ENCODE results near the gene CATSPERZ. TPM values are rescaled to one million over a fixed set of nuclear protein-coding genes. Genes with fewer than 3 reads are reported as not detected.

CATSPERZ gene
- total and polyA plus RNA-seq, 2 of the 13 experiments (the other 11 are each of a cell fraction or from before 2014, with no cell fraction given) = 0.22 to 0.48 TPM

GRCh38 chr11:64317961-64318765, 18.0 kb downstream of the CATSPERZ start, which contains the start of gene PRDX5 (continued):
- TF ChIP-seq ZNF597 (CRISPR knock-in tag; IDR thresholded peaks at IDR 0.05) = no peak
- TF ChIP-seq SNRNP70 (IDR thresholded peaks at IDR 0.05; ENCODE audit: low read depth, low read length) = no peak
- peak; percentile 87; the same call in 1 of the 2 replicates for TF ChIP-seq ZSCAN25 (CRISPR knock-in tag; IDR thresholded peaks at IDR 0.05)
- TF ChIP-seq ZNF782 (CRISPR knock-in tag; IDR thresholded peaks at IDR 0.05; ENCODE audit: borderline replicate concordance) = peak; percentile 81; the same call in 1 of the 2 replicates
- no peak; the same call in 1 of the 2 replicates for TF ChIP-seq RELA (CRISPR knock-in tag; IDR thresholded peaks at IDR 0.05)
- peak; percentile 67; the same call in 1 of the 2 replicates for TF ChIP-seq HOXD1 (CRISPR knock-in tag; IDR thresholded peaks at IDR 0.05)
- peak; percentile 75; the same call in 1 of the 2 replicates for TF ChIP-seq ZSCAN31 (CRISPR knock-in tag; IDR thresholded peaks at IDR 0.05; ENCODE audit: low read depth)
- 0 out of 2 replicates have a peak, but pooled peaks have one; percentile 53 for TF ChIP-seq TRAFD1 (CRISPR knock-in tag; IDR thresholded peaks at IDR 0.05; ENCODE audit: borderline replicate concordance)
- no peak for TF ChIP-seq HCFC1 (IDR thresholded peaks at IDR 0.05; ENCODE audit: low read depth, low read length)
- TF ChIP-seq TERF1 (CRISPR knock-in tag; IDR thresholded peaks at IDR 0.05) = no peak
- no peak; the same call in 1 of the 2 replicates for TF ChIP-seq THAP11 (CRISPR knock-in tag; IDR thresholded peaks at IDR 0.05)
- no peak for TF ChIP-seq ZNF781 (CRISPR knock-in tag; IDR thresholded peaks at IDR 0.05; ENCODE audit: borderline replicate concordance, not compliant biosample characterization)
- no peak for TF ChIP-seq ZBTB37 (CRISPR knock-in tag; IDR thresholded peaks at IDR 0.05)
- 0 out of 2 replicates have a peak, but pooled peaks have one; percentile 40 for TF ChIP-seq ZNF770 (CRISPR knock-in tag; IDR thresholded peaks at IDR 0.05)
- TF ChIP-seq ZMYM2 (CRISPR knock-in tag; IDR thresholded peaks at IDR 0.05) = no peak
- TF ChIP-seq GMEB1 (CRISPR knock-in tag; IDR thresholded peaks at IDR 0.05; ENCODE audit: borderline replicate concordance) = peak; percentile 74
- TF ChIP-seq ATF7 (IDR thresholded peaks at IDR 0.05) = peak; percentile 46; the same call in 1 of the 2 replicates
- TF ChIP-seq ATF7 (CRISPR knock-in tag; IDR thresholded peaks at IDR 0.05) = peak; percentile 55; the same call in 1 of the 2 replicates
- TF ChIP-seq ZNF383 (CRISPR knock-in tag; IDR thresholded peaks at IDR 0.05; ENCODE audit: borderline replicate concordance) = no peak

All from HepG2 (cell line).